Thyroid gland (tissue), 4 donors: Measurements from ENCODE around the gene TMEM121B.

Source experiments
- CTCF ChIP-seq, 6 experiments: fragments of 200-600 bp in 3 of 6; fragments of 450-650 bp in 3 of 6; sonication (generic) in 3 of 6; IDR thresholded peaks; one replicate each; pipeline ENCODE4 v1.5.1; 2016 to 2019; ENCODE audit warnings: antibody characterized with exemption in 6 of 6, mild to moderate bottlenecking in 2 of 6, inconsistent platforms in 1 of 6, moderate library complexity in 1 of 6
- POLR2A ChIP-seq, 2 donors: fragments of 450-650 bp; IDR thresholded peaks; one replicate each; pipeline ENCODE4 v1.6.1; 2017; ENCODE audit warnings: antibody characterized with exemption in 2 of 2, mild to moderate bottlenecking in 2 of 2, moderate library complexity in 1 of 2

GRCh38 chr22:17106785-17107546 is 14.2 kb downstream of the TMEM121B start:
- no peak for TF ChIP-seq CTCF (IDR thresholded peaks at IDR 0.05)
- TF ChIP-seq POLR2A (IDR thresholded peaks at IDR 0.05): no peak
